GM12892 (cell line): ENCODE data around the gene CTAG1A.

ENCODE experiments used
- POLR2A ChIP-seq: IDR thresholded peaks from 2 replicates; pipeline ENCODE4 v1.6.1; 2011; ENCODE audit warnings: low read depth, low read length, control low read depth
- POLR2AphosphoS5 ChIP-seq: IDR thresholded peaks from 2 replicates; pipeline ENCODE4 v1.6.1; 2011; ENCODE audit warnings: low read depth, low read length, control low read depth
- TAF1 ChIP-seq: IDR thresholded peaks from 2 replicates; pipeline ENCODE4 v1.6.1; 2011; ENCODE audit warnings: low read depth, mild to moderate bottlenecking, control low read depth, low read length, borderline replicate concordance

GRCh38 chrX:154592505-154592904 lies 7.6 kb downstream of the CTAG1A start:
- no peak for TF ChIP-seq POLR2A
- no peak for TF ChIP-seq POLR2AphosphoS5
- TF ChIP-seq TAF1 = no peak
